Measurements from ENCODE around the gene SKIC8. TPM values are rescaled to one million over a fixed set of nuclear protein-coding genes. Genes with fewer than 3 reads are reported as not detected.

SKIC8 gene
- total RNA-seq, 2 donors from 2014 or later = 40.7 to 50.0 TPM

DNA sequence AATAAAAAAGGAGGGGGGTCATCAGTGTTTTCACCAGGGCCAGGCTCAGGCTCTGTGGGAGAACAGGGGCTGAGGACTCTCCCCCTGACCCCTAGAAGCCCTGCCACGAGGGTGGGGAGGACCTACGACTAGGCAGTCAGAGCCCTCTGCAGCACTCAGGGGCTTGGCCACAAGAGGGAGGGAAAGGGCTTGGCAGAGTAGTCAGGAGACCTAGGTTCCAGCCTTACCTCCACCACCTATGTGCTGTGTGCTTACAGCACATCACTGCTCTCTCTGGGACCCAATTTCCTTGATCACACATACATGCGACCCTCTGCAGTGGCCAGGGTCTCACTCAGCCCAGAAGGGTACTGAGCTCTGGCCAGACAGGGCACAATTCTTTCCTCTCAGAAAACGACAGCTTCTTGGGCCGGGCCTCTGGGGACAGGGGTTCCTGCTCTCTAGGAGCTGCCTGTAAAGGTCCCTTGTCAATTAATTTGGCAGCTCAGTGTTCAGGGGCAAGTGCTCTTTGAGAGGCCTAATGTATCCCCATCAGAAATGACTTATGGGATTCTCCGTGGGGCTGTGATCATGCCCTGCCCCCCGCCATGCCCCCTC, 16.4 kb upstream of the SKIC8 start:
- Mint-ChIP-seq H3K27me3 (peaks cover 0 to 2% of the 10 kb centered on the region in 2 donors), H3K36me3 (no peaks in the 10 kb centered on the region), H3K27ac (no peak overlapping the region), H3K4me3 (no peak overlapping the region), H3K9me3 (no peaks in the 10 kb centered on the region), H3K4me1 (ENCODE audit: low read depth in 2 of 2) (no peaks in the 10 kb centered on the region)
- no peak for DNase-seq (ENCODE audit: low spot score)
- peak in 1 of 2 donors; percentile 39 for ATAC-seq

DNA sequence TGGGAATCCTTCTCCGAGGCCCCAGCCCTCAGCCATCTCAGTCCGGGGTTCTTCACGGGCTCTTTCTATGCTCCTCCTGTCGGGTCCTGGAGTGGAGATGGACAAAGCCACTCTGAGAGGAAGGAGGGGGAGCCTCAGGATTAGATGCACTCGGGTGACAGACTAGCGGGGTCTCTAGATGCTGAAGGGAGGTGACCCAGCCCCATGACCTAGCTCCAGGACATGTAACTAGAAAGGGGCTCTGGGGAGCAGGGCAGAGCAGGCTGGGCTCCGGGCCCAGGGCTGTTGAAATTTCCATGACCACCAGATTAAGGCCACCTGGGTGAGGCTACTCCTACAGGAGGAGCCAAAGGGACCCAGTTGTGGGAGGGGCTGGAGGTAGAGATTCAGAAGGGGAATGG, 14.8 kb upstream of the SKIC8 start:
- Mint-ChIP-seq H3K4me3 (no peak overlapping the region), H3K27me3 (peaks cover 0 to 2% of the 10 kb centered on the region in 2 donors), H3K4me1 (ENCODE audit: low read depth in 2 of 2) (no peaks in the 10 kb centered on the region), H3K9me3 (no peaks in the 10 kb centered on the region), H3K36me3 (no peaks in the 10 kb centered on the region), H3K27ac (no peak overlapping the region)
- DNase-seq (ENCODE audit: low spot score) (no peak), ATAC-seq (no peak)

DNA sequence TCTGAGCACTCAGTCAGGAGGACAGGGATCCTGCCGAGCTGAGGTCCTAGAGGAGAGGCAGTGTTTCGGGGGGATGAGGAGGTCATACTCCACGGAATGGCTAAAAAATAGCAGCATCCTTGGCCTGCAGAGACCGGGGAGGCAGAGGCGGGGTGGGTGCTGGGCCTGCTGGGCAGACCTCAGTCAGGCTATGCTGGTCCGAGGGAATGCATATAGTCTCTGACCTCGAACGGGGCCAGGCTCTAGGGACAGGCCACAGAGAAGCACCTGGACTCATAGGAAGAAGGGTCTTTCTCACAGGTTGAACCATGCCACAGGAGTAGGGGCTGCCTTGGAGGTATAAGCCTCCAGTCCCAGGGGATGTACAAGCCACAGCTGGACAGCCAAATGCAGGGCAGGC, 14.0 kb upstream of the SKIC8 start:
- no peaks in the 10 kb centered on the region for H3K36me3 Mint-ChIP-seq
- H3K4me1 Mint-ChIP-seq (ENCODE audit: low read depth in 2 of 2) = no peaks in the 10 kb centered on the region
- no peak for DNase-seq (ENCODE audit: low spot score)
- ATAC-seq = no peak
- H3K4me3 Mint-ChIP-seq = no peak overlapping the region
- no peaks in the 10 kb centered on the region for H3K9me3 Mint-ChIP-seq
- H3K27ac Mint-ChIP-seq = no peak overlapping the region
- peaks cover 0 to 2% of the 10 kb centered on the region in 2 donors for H3K27me3 Mint-ChIP-seq

GRCh38 chr15:78312957-78313356, 13.5 kb upstream of the SKIC8 start:
- Mint-ChIP-seq H3K36me3 (no peaks in the 10 kb centered on the region), H3K4me3 (no peak overlapping the region), H3K9me3 (no peaks in the 10 kb centered on the region), H3K27me3 (peaks cover 0 to 4% of the 10 kb centered on the region in 2 donors), H3K4me1 (ENCODE audit: low read depth in 2 of 2) (no peaks in the 10 kb centered on the region), H3K27ac (no peak overlapping the region)
- ATAC-seq (no peak), DNase-seq (ENCODE audit: low spot score) (no peak)

DNA sequence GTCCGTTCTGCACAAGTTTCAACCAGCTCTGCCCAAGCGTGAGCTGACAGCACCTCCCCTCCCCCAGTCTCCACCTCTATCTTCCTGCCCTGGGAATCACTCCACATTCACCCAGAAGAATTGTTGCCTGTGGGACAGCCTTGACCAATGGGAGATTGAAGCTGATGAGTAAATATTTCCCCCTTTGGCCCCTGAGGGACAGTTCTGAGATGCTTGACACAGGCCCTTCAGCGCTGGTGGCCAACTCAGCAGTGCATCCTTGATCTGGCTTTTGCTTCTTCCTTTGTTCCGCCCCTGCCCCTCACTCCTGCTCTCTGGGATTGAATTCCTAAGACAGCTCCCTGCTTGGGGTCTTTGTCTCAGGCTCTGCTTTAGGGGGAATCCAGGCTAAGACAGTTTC, 13.1 kb upstream of the SKIC8 start:
- Mint-ChIP-seq H3K4me1 (ENCODE audit: low read depth in 2 of 2) (no peaks in the 10 kb centered on the region), H3K27ac (no peak overlapping the region), H3K4me3 (no peak overlapping the region), H3K9me3 (no peaks in the 10 kb centered on the region), H3K27me3 (peaks cover 0 to 6% of the 10 kb centered on the region in 2 donors), H3K36me3 (no peaks in the 10 kb centered on the region)
- ATAC-seq (no peak), DNase-seq (ENCODE audit: low spot score) (no peak)

GRCh38 chr15:78311292-78311691, 11.9 kb upstream of the SKIC8 start:
- Mint-ChIP-seq H3K27ac (no peak overlapping the region), H3K4me1 (ENCODE audit: low read depth in 2 of 2) (no peaks in the 10 kb centered on the region), H3K36me3 (no peaks in the 10 kb centered on the region), H3K27me3 (peaks cover 0 to 4% of the 10 kb centered on the region in 2 donors), H3K4me3 (no peak overlapping the region), H3K9me3 (no peaks in the 10 kb centered on the region)
- ATAC-seq (no peak), DNase-seq (ENCODE audit: low spot score) (no peak)

GRCh38 chr15:78308422-78309032, 9.1 kb upstream of the SKIC8 start:
- Mint-ChIP-seq H3K27ac (no peak overlapping the region), H3K4me1 (ENCODE audit: low read depth in 2 of 2) (no peaks in the 10 kb centered on the region), H3K36me3 (no peaks in the 10 kb centered on the region), H3K4me3 (no peak overlapping the region), H3K9me3 (no peaks in the 10 kb centered on the region), H3K27me3 (peaks cover 0 to 4% of the 10 kb centered on the region in 2 donors)
- ATAC-seq (peak; percentile 76), DNase-seq (ENCODE audit: low spot score) (peak; percentile 72)

DNA sequence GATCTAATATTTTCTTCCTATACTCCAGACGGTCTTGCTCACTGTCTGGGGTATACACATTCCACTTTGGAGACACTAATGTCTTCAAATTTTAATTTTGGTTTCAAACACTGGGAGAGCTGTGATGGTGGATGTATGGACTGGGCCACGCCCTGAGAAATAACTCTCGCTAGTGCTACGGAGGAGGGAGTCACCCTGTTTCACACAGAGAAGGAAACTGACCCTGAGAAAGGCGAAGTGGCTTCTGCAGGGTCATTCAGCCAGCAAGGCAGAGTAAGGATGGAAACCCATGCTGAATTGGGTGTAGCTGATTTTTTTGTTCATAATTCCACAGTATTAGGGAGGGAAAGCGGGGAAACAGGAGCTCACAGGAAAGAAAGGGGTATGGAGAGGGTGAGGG, 8.6 kb upstream of the SKIC8 start:
- H3K4me1 Mint-ChIP-seq (ENCODE audit: low read depth in 2 of 2) = no peaks in the 10 kb centered on the region
- no peaks in the 10 kb centered on the region for H3K36me3 Mint-ChIP-seq
- H3K4me3 Mint-ChIP-seq = no peak overlapping the region
- no peak overlapping the region for H3K27ac Mint-ChIP-seq
- ATAC-seq (no peak), DNase-seq (ENCODE audit: low spot score) (no peak)
- peaks cover 0 to 4% of the 10 kb centered on the region in 2 donors for H3K27me3 Mint-ChIP-seq
- no peaks in the 10 kb centered on the region for H3K9me3 Mint-ChIP-seq

DNA sequence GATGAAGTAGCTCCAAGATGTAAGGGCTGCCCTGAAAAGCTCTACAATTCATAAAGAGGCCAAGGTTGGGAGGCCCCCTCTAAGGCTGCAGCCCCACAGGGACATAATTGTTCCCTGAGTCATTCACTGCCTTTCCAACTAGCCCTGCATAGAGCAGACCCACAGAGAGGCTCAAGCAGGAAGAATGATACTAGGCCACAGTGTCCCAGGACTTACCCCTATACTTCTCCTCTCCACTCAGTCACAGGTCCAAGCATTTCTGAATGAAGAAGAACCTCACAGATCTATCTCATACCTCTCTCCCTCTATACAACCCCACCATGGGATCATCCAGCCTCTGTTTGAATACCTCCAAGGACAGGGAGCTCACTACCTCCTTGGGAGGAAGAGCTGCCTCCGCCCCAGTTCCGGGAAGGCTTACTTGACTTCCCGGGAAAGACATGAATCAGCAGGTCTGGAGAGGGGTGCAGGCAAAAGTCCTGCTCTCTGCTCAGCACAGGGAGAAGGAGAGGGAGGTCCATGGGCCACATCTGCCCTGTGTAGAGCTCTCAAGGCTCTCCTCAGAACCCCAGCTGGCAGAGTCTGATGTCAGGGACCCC, 6.9 kb upstream of the SKIC8 start:
- Mint-ChIP-seq H3K27me3 (peaks cover 0 to 4% of the 10 kb centered on the region in 2 donors), H3K9me3 (no peaks in the 10 kb centered on the region), H3K4me1 (ENCODE audit: low read depth in 2 of 2) (peaks cover 4 to 16% of the 10 kb centered on the region in 2 donors), H3K36me3 (no peaks in the 10 kb centered on the region), H3K4me3 (no peak overlapping the region), H3K27ac (no peak overlapping the region)
- no peak for DNase-seq (ENCODE audit: low spot score)
- no peak for ATAC-seq

DNA sequence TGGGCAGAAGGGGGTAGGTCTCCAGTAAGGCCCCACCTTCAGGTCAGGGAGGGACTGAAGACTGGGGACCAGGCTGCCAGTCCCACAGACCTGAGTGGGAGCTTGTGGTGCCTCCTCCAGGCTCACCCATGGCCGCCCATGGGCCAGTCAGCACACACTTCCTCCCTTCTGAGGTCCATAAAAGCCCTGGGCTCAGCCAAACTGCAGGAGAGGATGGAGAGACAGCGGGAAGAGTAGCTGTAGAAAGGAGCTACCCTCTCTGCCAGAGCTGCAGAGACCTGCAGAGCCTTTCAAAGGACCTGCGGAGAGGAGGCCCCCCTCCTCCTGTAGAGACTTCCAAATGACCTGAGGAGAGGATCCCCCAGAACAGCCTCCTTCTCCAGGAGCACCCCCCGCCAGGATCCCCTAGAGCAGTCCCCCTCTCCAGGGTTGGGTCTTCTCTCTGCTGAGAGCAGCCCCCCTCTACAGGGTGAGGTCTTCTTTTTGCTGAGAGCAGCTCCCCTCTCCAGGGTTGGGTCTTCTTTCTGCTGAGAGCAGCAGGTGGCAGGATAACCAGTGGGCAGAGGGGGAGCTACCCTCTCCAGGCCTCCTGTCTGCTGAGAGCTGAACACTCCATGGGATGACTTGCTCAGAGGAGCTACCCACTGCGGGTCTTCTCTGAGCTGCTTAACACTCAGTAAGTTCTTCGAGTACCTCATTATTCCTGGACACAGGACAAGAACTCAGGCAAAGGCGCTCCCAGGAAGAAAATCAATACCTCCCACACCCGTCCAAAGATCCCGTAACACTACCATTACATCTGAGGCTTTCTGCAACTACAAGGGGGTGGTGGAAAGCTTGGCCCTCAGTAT, 5.0 kb upstream of the SKIC8 start:
- no peak for ATAC-seq
- DNase-seq (ENCODE audit: low spot score) = no peak
- H3K4me3 Mint-ChIP-seq = no peak overlapping the region
- no peaks in the 10 kb centered on the region for H3K36me3 Mint-ChIP-seq
- peaks cover 0 to 4% of the 10 kb centered on the region in 2 donors for H3K27me3 Mint-ChIP-seq
- peaks cover 7 to 17% of the 10 kb centered on the region in 2 donors for H3K4me1 Mint-ChIP-seq (ENCODE audit: low read depth in 2 of 2)
- H3K9me3 Mint-ChIP-seq = no peaks in the 10 kb centered on the region
- H3K27ac Mint-ChIP-seq = no peak overlapping the region

GRCh38 chr15:78302579-78303312, 3.3 kb upstream of the SKIC8 start:
- H3K27me3 Mint-ChIP-seq = no peaks in the 10 kb centered on the region
- no peaks in the 10 kb centered on the region for H3K9me3 Mint-ChIP-seq
- DNase-seq (ENCODE audit: low spot score) (no peak), ATAC-seq (no peak)
- no peaks in the 10 kb centered on the region for H3K36me3 Mint-ChIP-seq
- peaks cover 15 to 27% of the 10 kb centered on the region in 2 donors for H3K4me1 Mint-ChIP-seq (ENCODE audit: low read depth in 2 of 2)
- peak overlapping the region; percentile 10 for H3K4me3 Mint-ChIP-seq
- peak overlapping the region in 1 of 2 donors; percentile 12 for H3K27ac Mint-ChIP-seq

GRCh38 chr15:78301828-78302227, 2.4 kb upstream of the SKIC8 start:
- Mint-ChIP-seq H3K4me3 (peak overlapping the region; percentile 49), H3K36me3 (no peaks in the 10 kb centered on the region), H3K9me3 (no peaks in the 10 kb centered on the region), H3K4me1 (ENCODE audit: low read depth in 2 of 2) (peaks cover 15 to 27% of the 10 kb centered on the region in 2 donors), H3K27me3 (no peaks in the 10 kb centered on the region), H3K27ac (peak overlapping the region; percentile 12 to 16)
- ATAC-seq (no peak), DNase-seq (ENCODE audit: low spot score) (no peak)

GRCh38 chr15:78301326-78301725, 1.9 kb upstream of the SKIC8 start:
- H3K4me3 Mint-ChIP-seq = peak overlapping the region; percentile 49

More at GRCh38 chr15:78301326-78301725, 1.9 kb upstream of the SKIC8 start:
- H3K36me3 Mint-ChIP-seq = no peaks in the 10 kb centered on the region
- no peaks in the 10 kb centered on the region for H3K9me3 Mint-ChIP-seq
- DNase-seq (ENCODE audit: low spot score) (no peak), ATAC-seq (no peak)
- H3K27me3 Mint-ChIP-seq = no peaks in the 10 kb centered on the region
- H3K4me1 Mint-ChIP-seq (ENCODE audit: low read depth in 2 of 2) = peaks cover 15 to 27% of the 10 kb centered on the region in 2 donors
- peak overlapping the region; percentile 12 to 16 for H3K27ac Mint-ChIP-seq
